GM21447 (cell line): ENCODE measurements around the gene RTP4.
A peak's percentile ranks its signal among the peaks of the same experiment; 100 is the strongest.
"Not testable (repeated sequence)": the region's sequence is repeated elsewhere in the genome, so short reads cannot be mapped to it uniquely, and the experiment has no call there.

Experiments used
- ATAC-seq: cut with Tn5 transposase; IDR thresholded peaks from one replicate; pipeline ENCODE4 v1.9.1; 2021; ENCODE audit not compliant: unreplicated experiment

The RTP4 gene

GRCh38 chr3:187369089-187369447 lies 883 bp downstream of the RTP4 start:
- peak; percentile 37 for ATAC-seq

GRCh38 chr3:187370051-187370450 lies 1.9 kb downstream of the RTP4 start:
- no peak for ATAC-seq

GRCh38 chr3:187375581-187375980 lies 7.4 kb downstream of the RTP4 start:
- ATAC-seq: no peak

GRCh38 chr3:187377842-187378241 lies 9.7 kb downstream of the RTP4 start:
- ATAC-seq: no peak

- no peak for ATAC-seq
These were observed 14.5 kb downstream of the RTP4 start for GRCh38 chr3:187382609-187383151.

GRCh38 chr3:187383246-187383645 lies 15.1 kb downstream of the RTP4 start:
- ATAC-seq: no peak

GRCh38 chr3:187385296-187385695 lies 17.1 kb downstream of the RTP4 start:
- no peak for ATAC-seq

GRCh38 chr3:187396661-187397060 lies 28.5 kb downstream of the RTP4 start:
- ATAC-seq: no peak

- ATAC-seq: no peak
These were observed 30.8 kb downstream of the RTP4 start for GRCh38 chr3:187398955-187399354.

GRCh38 chr3:187400756-187401155 lies 32.6 kb downstream of the RTP4 start:
- no peak for ATAC-seq

- no peak for ATAC-seq
These were observed 33.7 kb downstream of the RTP4 start for GRCh38 chr3:187401856-187402255.

- ATAC-seq: no peak
These were observed 35.6 kb downstream of the RTP4 start for GRCh38 chr3:187403768-187404288.

- ATAC-seq: no peak
These were observed 38.7 kb downstream of the RTP4 start for GRCh38 chr3:187406927-187407326.

- not testable (repeated sequence) for ATAC-seq
These were observed 44.0 kb downstream of the RTP4 start for GRCh38 chr3:187411991-187412781.
